ENCODE data around the gene LSM14B.

LSM14B gene

GRCh38 chr20:62155428-62156253, 33.4 kb downstream of the LSM14B start:
- H2BK12ac ChIP-seq (ENCODE audit: low read length): no peak overlapping the region
- H3K18ac ChIP-seq (ENCODE audit: low read length): no peak overlapping the region
- H3K23ac ChIP-seq (ENCODE audit: low read length): no peak overlapping the region
- no peak overlapping the region for H2AK5ac ChIP-seq (ENCODE audit: low read length)
- H3K27me3 ChIP-seq (ENCODE audit: insufficient read depth, low read length): no peaks in the 10 kb centered on the region
- no peak overlapping the region for H4K8ac ChIP-seq (ENCODE audit: low read depth, low read length)
- H3K36me3 ChIP-seq (ENCODE audit: control insufficient read depth in 1 of 2, insufficient read depth in 2 of 2, low read length in 2 of 2): peaks cover 32 to 40% of the 10 kb centered on the region in 2 experiments
- H3K9ac ChIP-seq (ENCODE audit: low read length): no peak overlapping the region
- H3K4me3 ChIP-seq (ENCODE audit: low read depth, low read length): no peak overlapping the region
- H3K79me2 ChIP-seq (ENCODE audit: control insufficient read depth, insufficient read depth, low read length, poor library complexity): peaks cover 12% of the 10 kb centered on the region
- H2BK120ac ChIP-seq (ENCODE audit: insufficient read depth, low read length, poor library complexity): no peak overlapping the region
- no peaks in the 10 kb centered on the region for H3K79me1 ChIP-seq (ENCODE audit: low read length)
- peak; percentile 46 to 60 for DNase-seq
- no peak overlapping the region for H2BK5ac ChIP-seq (ENCODE audit: low read depth, low read length, poor library complexity)
- H3K4me1 ChIP-seq (ENCODE audit: control insufficient read depth in 1 of 2, insufficient read depth in 2 of 2, low read length in 2 of 2): peaks cover 21 to 22% of the 10 kb centered on the region in 2 experiments
- no peak overlapping the region for H3K27ac ChIP-seq (ENCODE audit: low read depth, low read length)
- no peak overlapping the region for H2AFZ ChIP-seq (ENCODE audit: insufficient read depth, low read length, poor library complexity)
- no peak overlapping the region for H4K91ac ChIP-seq (ENCODE audit: low read depth, low read length)
- no peak overlapping the region for H3K14ac ChIP-seq (ENCODE audit: low read length)
- H3K9me3 ChIP-seq (ENCODE audit: insufficient read depth, low read depth, low read length): peaks cover 3% of the 10 kb centered on the region
- H3K4me2 ChIP-seq (ENCODE audit: low read length): no peak overlapping the region
- peak overlapping the region; percentile 32 for H3K4ac ChIP-seq (ENCODE audit: low read depth, low read length)
- no peak overlapping the region for H4K12ac ChIP-seq (ENCODE audit: low read depth, low read length)
- WGBS (ENCODE audit: extremely low coverage, insufficient coverage, insufficient read length): no CpG with 5 or more reads among the region's 29 CpGs

GRCh38 chr20:62156254-62156556, 33.9 kb downstream of the LSM14B start:
- no peak overlapping the region for H3K4me2 ChIP-seq (ENCODE audit: low read length)
- no peak overlapping the region for H3K23ac ChIP-seq (ENCODE audit: low read length)
- no peak overlapping the region for H3K18ac ChIP-seq (ENCODE audit: low read length)
- H3K36me3 ChIP-seq (ENCODE audit: control insufficient read depth in 1 of 2, insufficient read depth in 2 of 2, low read length in 2 of 2): peaks cover 36 to 45% of the 10 kb centered on the region in 2 experiments
- peaks cover 12% of the 10 kb centered on the region for H3K79me2 ChIP-seq (ENCODE audit: control insufficient read depth, insufficient read depth, low read length, poor library complexity)
- DNase-seq: no peak
- no peak overlapping the region for H3K4me3 ChIP-seq (ENCODE audit: low read depth, low read length)
- H3K4ac ChIP-seq (ENCODE audit: low read depth, low read length): no peak overlapping the region
- H4K91ac ChIP-seq (ENCODE audit: low read depth, low read length): no peak overlapping the region
- H2BK12ac ChIP-seq (ENCODE audit: low read length): no peak overlapping the region
- no peak overlapping the region for H3K27ac ChIP-seq (ENCODE audit: low read depth, low read length)
- no peak overlapping the region for H3K14ac ChIP-seq (ENCODE audit: low read length)
- no peak overlapping the region for H3K9ac ChIP-seq (ENCODE audit: low read length)
- no CpG with 5 or more reads among the region's 3 CpGs for WGBS (ENCODE audit: extremely low coverage, insufficient coverage, insufficient read length)
- H4K8ac ChIP-seq (ENCODE audit: low read depth, low read length): no peak overlapping the region
- peaks cover 21 to 26% of the 10 kb centered on the region in 2 experiments for H3K4me1 ChIP-seq (ENCODE audit: control insufficient read depth in 1 of 2, insufficient read depth in 2 of 2, low read length in 2 of 2)
- no peak overlapping the region for H2AK5ac ChIP-seq (ENCODE audit: low read length)
- H3K79me1 ChIP-seq (ENCODE audit: low read length): no peaks in the 10 kb centered on the region
- no peaks in the 10 kb centered on the region for H3K27me3 ChIP-seq (ENCODE audit: insufficient read depth, low read length)
- no peak overlapping the region for H2AFZ ChIP-seq (ENCODE audit: insufficient read depth, low read length, poor library complexity)
- H3K9me3 ChIP-seq (ENCODE audit: insufficient read depth, low read depth, low read length): peaks cover 3% of the 10 kb centered on the region
- H4K12ac ChIP-seq (ENCODE audit: low read depth, low read length): no peak overlapping the region
- H2BK120ac ChIP-seq (ENCODE audit: insufficient read depth, low read length, poor library complexity): no peak overlapping the region
- H2BK5ac ChIP-seq (ENCODE audit: low read depth, low read length, poor library complexity): no peak overlapping the region

- Histone ChIP-seq H3K36me3 (ENCODE audit: control insufficient read depth in 1 of 2, insufficient read depth in 2 of 2, low read length in 2 of 2) (peaks cover 41 to 48% of the 10 kb centered on the region in 2 experiments), H3K27me3 (ENCODE audit: insufficient read depth, low read length) (no peaks in the 10 kb centered on the region), H2AFZ (ENCODE audit: insufficient read depth, low read length, poor library complexity) (no peak overlapping the region), H2BK120ac (ENCODE audit: insufficient read depth, low read length, poor library complexity) (no peak overlapping the region), H3K4me2 (ENCODE audit: low read length) (no peak overlapping the region), H3K9ac (ENCODE audit: low read length) (no peak overlapping the region), H3K4me1 (ENCODE audit: control insufficient read depth in 1 of 2, insufficient read depth in 2 of 2, low read length in 2 of 2) (peaks cover 25 to 31% of the 10 kb centered on the region in 2 experiments), H3K79me1 (ENCODE audit: low read length) (no peaks in the 10 kb centered on the region), H4K91ac (ENCODE audit: low read depth, low read length) (no peak overlapping the region), H3K79me2 (ENCODE audit: control insufficient read depth, insufficient read depth, low read length, poor library complexity) (peaks cover 9% of the 10 kb centered on the region), H3K23ac (ENCODE audit: low read length) (no peak overlapping the region), H3K14ac (ENCODE audit: low read length) (no peak overlapping the region), H2BK5ac (ENCODE audit: low read depth, low read length, poor library complexity) (no peak overlapping the region), H2AK5ac (ENCODE audit: low read length) (no peak overlapping the region), H3K4ac (ENCODE audit: low read depth, low read length) (peak overlapping the region; percentile 71), H3K4me3 (ENCODE audit: low read depth, low read length) (no peak overlapping the region), H4K12ac (ENCODE audit: low read depth, low read length) (peak overlapping the region; percentile 6), H2BK12ac (ENCODE audit: low read length) (no peak overlapping the region), H3K27ac (ENCODE audit: low read depth, low read length) (no peak overlapping the region), H3K9me3 (ENCODE audit: insufficient read depth, low read depth, low read length) (peaks cover 3% of the 10 kb centered on the region), H4K8ac (ENCODE audit: low read depth, low read length) (no peak overlapping the region), H3K18ac (ENCODE audit: low read length) (peak overlapping the region; percentile 27)
- DNase-seq: peak in 1 of 2 donors; percentile 42
- WGBS (ENCODE audit: extremely low coverage, insufficient coverage, insufficient read length): no CpG with 5 or more reads among the region's 24 CpGs
These were observed 34.5 kb downstream of the LSM14B start for GRCh38 chr20:62156592-62157386.

GRCh38 chr20:62157387-62158087, 35.3 kb downstream of the LSM14B start:
- H4K12ac ChIP-seq (ENCODE audit: low read depth, low read length): peak overlapping the region; percentile 6
- H3K27me3 ChIP-seq (ENCODE audit: insufficient read depth, low read length): no peaks in the 10 kb centered on the region
- no peak for DNase-seq
- peak overlapping the region; percentile 71 for H3K4ac ChIP-seq (ENCODE audit: low read depth, low read length)
- H3K14ac ChIP-seq (ENCODE audit: low read length): no peak overlapping the region
- peaks cover 3% of the 10 kb centered on the region for H3K9me3 ChIP-seq (ENCODE audit: insufficient read depth, low read depth, low read length)
- no peak overlapping the region for H3K23ac ChIP-seq (ENCODE audit: low read length)
- no peaks in the 10 kb centered on the region for H3K79me1 ChIP-seq (ENCODE audit: low read length)
- peaks cover 25 to 31% of the 10 kb centered on the region in 2 experiments for H3K4me1 ChIP-seq (ENCODE audit: control insufficient read depth in 1 of 2, insufficient read depth in 2 of 2, low read length in 2 of 2)
- H3K18ac ChIP-seq (ENCODE audit: low read length): peak overlapping the region; percentile 54
- H3K36me3 ChIP-seq (ENCODE audit: control insufficient read depth in 1 of 2, insufficient read depth in 2 of 2, low read length in 2 of 2): peaks cover 43 to 46% of the 10 kb centered on the region in 2 experiments
- H3K4me3 ChIP-seq (ENCODE audit: low read depth, low read length): no peak overlapping the region
- no peak overlapping the region for H4K8ac ChIP-seq (ENCODE audit: low read depth, low read length)
- WGBS (ENCODE audit: extremely low coverage, insufficient coverage, insufficient read length): no CpG with 5 or more reads among the region's 25 CpGs
- no peak overlapping the region for H2BK12ac ChIP-seq (ENCODE audit: low read length)
- H2AK5ac ChIP-seq (ENCODE audit: low read length): no peak overlapping the region
- no peak overlapping the region for H2AFZ ChIP-seq (ENCODE audit: insufficient read depth, low read length, poor library complexity)
- no peak overlapping the region for H3K4me2 ChIP-seq (ENCODE audit: low read length)
- H3K79me2 ChIP-seq (ENCODE audit: control insufficient read depth, insufficient read depth, low read length, poor library complexity): peaks cover 9% of the 10 kb centered on the region
- H3K9ac ChIP-seq (ENCODE audit: low read length): no peak overlapping the region
- H2BK5ac ChIP-seq (ENCODE audit: low read depth, low read length, poor library complexity): no peak overlapping the region
- no peak overlapping the region for H3K27ac ChIP-seq (ENCODE audit: low read depth, low read length)
- no peak overlapping the region for H2BK120ac ChIP-seq (ENCODE audit: insufficient read depth, low read length, poor library complexity)
- no peak overlapping the region for H4K91ac ChIP-seq (ENCODE audit: low read depth, low read length)

Data from trophoblast cell (in vitro differentiated cells and primary cell).